Measurements from ENCODE around the gene TRIP13.
"Not testable (repeated sequence)": the region's sequence is repeated elsewhere in the genome, so short reads cannot be mapped to it uniquely, and the experiment has no call there.

The TRIP13 gene

DNA sequence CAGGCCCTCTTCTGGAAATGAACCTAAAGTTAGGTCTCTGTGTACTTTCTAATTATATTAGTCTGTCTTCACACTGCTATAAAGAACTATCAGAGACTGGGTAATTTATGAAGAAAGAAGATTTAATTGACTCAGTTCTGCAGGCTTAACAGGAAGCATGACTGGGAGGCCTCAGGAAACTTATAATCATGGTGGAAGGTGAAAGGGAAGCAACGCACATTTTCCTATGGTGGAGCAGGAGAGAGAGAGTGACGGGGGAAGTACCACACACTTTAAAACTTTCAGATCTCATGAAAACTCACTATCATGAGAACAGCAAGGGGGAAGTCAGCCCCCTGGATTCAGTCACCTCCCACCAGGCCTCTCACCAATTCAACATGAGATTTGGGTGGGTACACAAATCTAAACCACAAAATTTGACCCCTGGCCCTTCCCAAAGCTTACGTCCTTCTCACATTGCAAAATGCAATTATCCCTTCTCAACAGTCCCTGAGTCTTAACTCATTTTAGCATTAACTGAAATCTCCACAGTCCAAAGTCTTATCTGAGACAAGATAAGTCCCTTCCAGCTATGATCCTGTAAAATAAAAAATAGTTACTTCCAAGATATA lies 40.7 kb downstream of the TRIP13 start:
- H3K27ac ChIP-seq (ENCODE audit: low read depth, low read length, severe bottlenecking) = no peak overlapping the region
- H3K4me1 ChIP-seq (ENCODE audit: control insufficient read depth, insufficient read depth, low read length, poor library complexity, severe bottlenecking) = no peaks in the 10 kb centered on the region
- H3K4me3 ChIP-seq (ENCODE audit: extremely low read depth, insufficient read depth, low read length, poor library complexity, severe bottlenecking) = no peak overlapping the region
- WGBS, 2 experiments (ENCODE audit: insufficient coverage in 2 of 2) = 60 to 95% methylated on average over 1 to 3 of the region's 3 CpGs
- no peaks in the 10 kb centered on the region for H3K36me3 ChIP-seq (ENCODE audit: control insufficient read depth, insufficient read depth, low read length)
- H3K9me3 ChIP-seq (ENCODE audit: control insufficient read depth, low read length) = no peaks in the 10 kb centered on the region

DNA sequence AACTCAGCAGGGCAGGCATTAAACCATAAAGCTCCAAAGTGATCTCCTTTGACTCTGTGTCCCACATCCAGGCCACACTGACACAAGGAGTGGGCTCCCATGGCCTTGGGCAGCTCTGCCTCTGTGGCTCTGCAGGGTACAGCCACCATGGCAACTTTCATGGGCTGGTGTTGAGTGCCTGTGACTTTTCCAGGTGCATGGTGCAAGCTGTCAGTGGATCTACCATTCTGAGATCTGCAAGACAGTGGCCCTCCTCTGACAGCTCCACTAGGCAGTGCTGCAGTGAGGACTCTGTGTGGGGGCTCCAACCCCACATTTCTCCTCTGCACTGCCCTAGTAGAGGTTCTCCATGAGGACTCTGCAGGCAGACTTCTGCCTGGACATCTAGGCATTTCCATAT lies 41.3 kb downstream of the TRIP13 start:
- not testable (repeated sequence) for H3K9me3 ChIP-seq (ENCODE audit: control insufficient read depth, low read length); H3K36me3 ChIP-seq (ENCODE audit: control insufficient read depth, insufficient read depth, low read length); H3K27ac ChIP-seq (ENCODE audit: low read depth, low read length, severe bottlenecking); H3K4me1 ChIP-seq (ENCODE audit: control insufficient read depth, insufficient read depth, low read length, poor library complexity, severe bottlenecking); H3K4me3 ChIP-seq (ENCODE audit: extremely low read depth, insufficient read depth, low read length, poor library complexity, severe bottlenecking)

GRCh38 chr5:934381-934967 lies 41.8 kb downstream of the TRIP13 start:
- WGBS, 2 experiments (ENCODE audit: insufficient coverage in 2 of 2) = 81 to 88% methylated on average over 3 of the region's 3 CpGs
- H3K4me3 ChIP-seq (ENCODE audit: extremely low read depth, insufficient read depth, low read length, poor library complexity, severe bottlenecking); H3K36me3 ChIP-seq (ENCODE audit: control insufficient read depth, insufficient read depth, low read length): not testable (repeated sequence)

DNA sequence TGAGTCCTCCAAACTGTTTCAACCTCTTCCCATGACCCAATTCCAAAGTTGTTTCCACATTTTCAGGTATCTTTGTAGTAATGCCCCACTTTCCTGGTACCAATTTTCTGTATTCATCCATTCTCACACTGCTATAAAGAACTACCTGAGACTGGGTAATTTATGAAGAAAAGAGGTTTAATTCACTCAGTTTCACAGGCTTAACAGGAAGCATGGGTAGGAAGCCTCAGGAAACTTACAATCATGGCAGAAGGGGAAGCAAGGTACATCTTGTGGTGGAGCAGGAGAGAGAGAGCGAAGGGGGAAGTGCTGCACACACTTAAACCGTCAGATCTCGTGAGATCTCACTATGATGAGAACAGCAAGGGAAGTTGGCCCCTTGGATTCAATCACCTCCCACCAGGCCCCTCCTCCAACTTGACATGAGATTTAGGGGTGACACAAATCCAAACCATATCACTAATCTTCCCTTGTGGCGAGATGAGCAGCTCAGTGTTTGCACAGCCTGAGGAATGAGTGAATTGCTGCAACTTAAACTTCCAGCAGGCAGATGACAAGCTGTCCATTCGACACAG lies 42.9 kb downstream of the TRIP13 start:
- H3K9me3 ChIP-seq (ENCODE audit: control insufficient read depth, low read length) = no peaks in the 10 kb centered on the region
- no peaks in the 10 kb centered on the region for H3K4me1 ChIP-seq (ENCODE audit: control insufficient read depth, insufficient read depth, low read length, poor library complexity, severe bottlenecking)
- no peak overlapping the region for H3K4me3 ChIP-seq (ENCODE audit: extremely low read depth, insufficient read depth, low read length, poor library complexity, severe bottlenecking)
- 93 to 96% methylated on average over 4 to 5 of the region's 5 CpGs for WGBS, 2 experiments (ENCODE audit: insufficient coverage in 2 of 2)
- H3K36me3 ChIP-seq (ENCODE audit: control insufficient read depth, insufficient read depth, low read length) = no peaks in the 10 kb centered on the region
- H3K27ac ChIP-seq (ENCODE audit: low read depth, low read length, severe bottlenecking) = no peak overlapping the region

More at GRCh38 chr5:934381-934967, 41.8 kb downstream of the TRIP13 start:
- H3K27ac ChIP-seq (ENCODE audit: low read depth, low read length, severe bottlenecking); H3K4me1 ChIP-seq (ENCODE audit: control insufficient read depth, insufficient read depth, low read length, poor library complexity, severe bottlenecking); H3K9me3 ChIP-seq (ENCODE audit: control insufficient read depth, low read length): not testable (repeated sequence)

- Histone ChIP-seq H3K4me3 (ENCODE audit: extremely low read depth, insufficient read depth, low read length, poor library complexity, severe bottlenecking) (no peak overlapping the region), H3K36me3 (ENCODE audit: control insufficient read depth, insufficient read depth, low read length) (no peaks in the 10 kb centered on the region), H3K27ac (ENCODE audit: low read depth, low read length, severe bottlenecking) (no peak overlapping the region), H3K4me1 (ENCODE audit: control insufficient read depth, insufficient read depth, low read length, poor library complexity, severe bottlenecking) (no peaks in the 10 kb centered on the region), H3K9me3 (ENCODE audit: control insufficient read depth, low read length) (no peaks in the 10 kb centered on the region)
- WGBS, 2 experiments (ENCODE audit: insufficient coverage in 2 of 2) = 89 to 95% methylated on average over 19 of the region's 19 CpGs
Measured at GRCh38 chr5:936149-937144, 43.8 kb downstream of the TRIP13 start.

GRCh38 chr5:937151-937924 lies 44.7 kb downstream of the TRIP13 start:
- 83 to 92% methylated on average over 12 to 14 of the region's 14 CpGs for WGBS, 2 experiments (ENCODE audit: insufficient coverage in 2 of 2)
- Histone ChIP-seq H3K9me3 (ENCODE audit: control insufficient read depth, low read length) (no peaks in the 10 kb centered on the region), H3K27ac (ENCODE audit: low read depth, low read length, severe bottlenecking) (no peak overlapping the region), H3K4me3 (ENCODE audit: extremely low read depth, insufficient read depth, low read length, poor library complexity, severe bottlenecking) (no peak overlapping the region), H3K4me1 (ENCODE audit: control insufficient read depth, insufficient read depth, low read length, poor library complexity, severe bottlenecking) (no peaks in the 10 kb centered on the region), H3K36me3 (ENCODE audit: control insufficient read depth, insufficient read depth, low read length) (no peaks in the 10 kb centered on the region)

GRCh38 chr5:939368-939767 lies 46.7 kb downstream of the TRIP13 start:
- Histone ChIP-seq H3K27ac (ENCODE audit: low read depth, low read length, severe bottlenecking) (no peak overlapping the region), H3K4me3 (ENCODE audit: extremely low read depth, insufficient read depth, low read length, poor library complexity, severe bottlenecking) (no peak overlapping the region), H3K4me1 (ENCODE audit: control insufficient read depth, insufficient read depth, low read length, poor library complexity, severe bottlenecking) (peaks cover 4% of the 10 kb centered on the region), H3K36me3 (ENCODE audit: control insufficient read depth, insufficient read depth, low read length) (no peaks in the 10 kb centered on the region), H3K9me3 (ENCODE audit: control insufficient read depth, low read length) (no peaks in the 10 kb centered on the region)
- 73 to 89% methylated on average over 3 to 7 of the region's 7 CpGs for WGBS, 2 experiments (ENCODE audit: insufficient coverage in 2 of 2)

DNA sequence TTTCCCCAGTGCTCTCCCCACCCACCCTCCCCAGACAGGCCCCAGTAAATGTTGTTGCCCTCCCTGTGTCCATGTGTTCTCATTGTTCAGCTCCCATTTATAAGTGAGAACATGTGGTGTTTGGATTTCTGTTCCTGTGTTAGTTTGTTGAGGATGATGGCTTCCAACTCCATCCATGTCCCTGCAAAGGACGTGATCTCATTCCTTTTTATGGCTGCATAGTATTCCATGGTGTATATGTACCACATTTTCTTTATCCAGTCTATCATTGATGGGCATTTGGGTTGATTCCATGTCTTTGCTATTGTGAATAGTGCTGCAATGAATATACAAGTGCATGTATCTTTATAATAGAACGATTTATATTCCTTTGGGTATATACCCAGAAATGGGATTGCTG lies 48.1 kb downstream of the TRIP13 start:
- not testable (repeated sequence) for H3K36me3 ChIP-seq (ENCODE audit: control insufficient read depth, insufficient read depth, low read length); H3K9me3 ChIP-seq (ENCODE audit: control insufficient read depth, low read length); H3K4me1 ChIP-seq (ENCODE audit: control insufficient read depth, insufficient read depth, low read length, poor library complexity, severe bottlenecking); H3K4me3 ChIP-seq (ENCODE audit: extremely low read depth, insufficient read depth, low read length, poor library complexity, severe bottlenecking); H3K27ac ChIP-seq (ENCODE audit: low read depth, low read length, severe bottlenecking)
- no CpG with 5 or more reads among the region's 2 CpGs for WGBS, 2 experiments (ENCODE audit: insufficient coverage in 2 of 2)

DNA sequence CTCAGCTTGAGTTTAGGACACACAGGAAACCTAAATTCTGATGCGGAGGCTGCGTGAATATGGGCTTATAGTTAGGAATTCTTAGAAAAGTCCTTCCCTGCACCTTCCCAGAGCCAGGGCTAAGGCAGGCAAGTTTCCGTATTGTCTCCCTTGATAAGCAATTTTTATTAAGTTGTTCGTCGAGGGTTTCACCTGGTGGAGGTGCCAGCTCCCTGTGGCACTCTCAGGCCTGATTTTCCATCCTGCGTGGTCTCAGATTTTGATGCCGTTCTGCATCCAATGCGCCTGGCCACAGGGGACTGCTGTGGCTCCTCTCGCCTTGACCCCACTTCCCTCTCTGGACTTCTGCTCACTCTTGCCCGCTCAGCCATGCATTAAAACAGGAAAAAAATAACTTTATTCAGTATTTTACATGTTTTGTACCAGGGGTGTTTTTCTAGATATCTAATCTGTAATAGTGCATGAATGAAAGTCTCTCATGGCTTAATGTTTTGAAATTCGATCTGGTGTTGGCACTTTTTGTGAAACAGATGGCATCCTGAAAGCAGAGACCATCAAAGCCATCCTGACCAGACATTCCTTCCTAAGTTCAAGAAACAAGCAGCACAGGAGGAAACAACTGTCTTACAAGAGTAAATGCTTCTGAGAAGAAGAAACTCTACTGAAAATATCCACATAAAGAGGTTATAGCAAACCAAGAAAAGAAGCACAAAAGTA lies 50.7 kb downstream of the TRIP13 start:
- 94 to 97% methylated on average over 9 of the region's 11 CpGs for WGBS, 2 experiments (ENCODE audit: insufficient coverage in 2 of 2)
- Histone ChIP-seq H3K4me1 (ENCODE audit: control insufficient read depth, insufficient read depth, low read length, poor library complexity, severe bottlenecking) (peaks cover 4% of the 10 kb centered on the region), H3K36me3 (ENCODE audit: control insufficient read depth, insufficient read depth, low read length) (no peaks in the 10 kb centered on the region), H3K4me3 (ENCODE audit: extremely low read depth, insufficient read depth, low read length, poor library complexity, severe bottlenecking) (no peak overlapping the region), H3K9me3 (ENCODE audit: control insufficient read depth, low read length) (no peaks in the 10 kb centered on the region), H3K27ac (ENCODE audit: low read depth, low read length, severe bottlenecking) (no peak overlapping the region)
